Choroid plexus epithelial cell (primary cell): Measurements from ENCODE around the gene C5orf24.

Experiments
- DNase-seq: peaks from one replicate; pipeline ENCODE4 v3.0.0-alpha.2; 2010; ENCODE audit warnings: low read depth
- H3K4me3 ChIP-seq: 2 replicates; pipeline ENCODE4 v1.5.1; 2011; ENCODE audit warnings: low read depth, mild to moderate bottlenecking, control low read depth, low read length, moderate library complexity
- CTCF ChIP-seq: conservative IDR thresholded peaks from 2 replicates; pipeline ENCODE4 v1.5.1; 2011; ENCODE audit warnings: low read depth, mild to moderate bottlenecking, control low read depth, inconsistent platforms, low read length, moderate library complexity

The C5orf24 gene

GRCh38 chr5:134845852-134846640 lies at the start of gene C5orf24:
TSS of gene C5orf24 (plus strand) at chr5:134845968. CDS start at chr5:134854901, 8,933 bp downstream.
- H3K4me3 ChIP-seq: peak within 1 kb of the TSS; percentile 89
- TF ChIP-seq CTCF: no peak
- peak; percentile 98 for DNase-seq

- TF ChIP-seq CTCF: no peak
- no peak overlapping the region for H3K4me3 ChIP-seq
- no peak for DNase-seq
Measured at GRCh38 chr5:134798468-134798867, 47.3 kb upstream of the C5orf24 start.

- no peak overlapping the region for H3K4me3 ChIP-seq
- no peak for TF ChIP-seq CTCF
- no peak for DNase-seq
Measured at GRCh38 chr5:134803821-134804220, 41.9 kb upstream of the C5orf24 start.

GRCh38 chr5:134813407-134813806 lies 32.4 kb upstream of the C5orf24 start:
- TF ChIP-seq CTCF: no peak
- no peak overlapping the region for H3K4me3 ChIP-seq
- no peak for DNase-seq

GRCh38 chr5:134813827-134814226 lies 31.9 kb upstream of the C5orf24 start:
- no peak for TF ChIP-seq CTCF
- DNase-seq: no peak
- H3K4me3 ChIP-seq: no peak overlapping the region

- DNase-seq: no peak
- TF ChIP-seq CTCF: no peak
- H3K4me3 ChIP-seq: no peak overlapping the region
Measured at GRCh38 chr5:134817006-134817405, 28.8 kb upstream of the C5orf24 start.

GRCh38 chr5:134818776-134819175 lies 27.0 kb upstream of the C5orf24 start:
- DNase-seq: no peak
- H3K4me3 ChIP-seq: no peak overlapping the region
- TF ChIP-seq CTCF: no peak
